Osteoblast (primary cell): Measurements from ENCODE around the gene SPRED2. TPM values are rescaled to one million over a fixed set of nuclear protein-coding genes. Genes with fewer than 3 reads are reported as not detected.

Source experiments
- DNase-seq: peaks from one replicate; pipeline ENCODE4 v3.0.0; 2011; ENCODE audit warnings: low spot score, mixed read lengths; ENCODE audit not compliant: insufficient read length; ENCODE audit errors: missing footprints
- H2AFZ ChIP-seq: 2 replicates; pipeline ENCODE4 v1.6.0; 2011; ENCODE audit warnings: mild to moderate bottlenecking, low read length
- H3K27ac ChIP-seq: 2 replicates; pipeline ENCODE4 v1.5.1; 2011; ENCODE audit warnings: mild to moderate bottlenecking, low read depth, low read length, moderate library complexity
- H3K27me3 ChIP-seq: 2 replicates; pipeline ENCODE4 v1.6.0; 2012; ENCODE audit warnings: mild to moderate bottlenecking, control low read depth, inconsistent platforms, low read length, moderate library complexity; ENCODE audit not compliant: insufficient read depth
- H3K36me3 ChIP-seq: 2 replicates; pipeline ENCODE4 v1.5.1; 2011; ENCODE audit warnings: mild to moderate bottlenecking, low read length, control low read depth, moderate library complexity; ENCODE audit not compliant: insufficient read depth
- H3K4me1 ChIP-seq: 2 replicates; pipeline ENCODE4 v1.5.1; 2011; ENCODE audit warnings: mild to moderate bottlenecking, low read length, control low read depth, moderate library complexity; ENCODE audit not compliant: insufficient read depth
- H3K4me2 ChIP-seq: 2 replicates; pipeline ENCODE4 v1.6.0; 2011; ENCODE audit warnings: mild to moderate bottlenecking, low read length; ENCODE audit not compliant: insufficient read depth
- H3K4me3 ChIP-seq: fragments of 200-600 bp; sonication (generic); 3 replicates; pipeline ENCODE4 v1.5.1; 2012; ENCODE audit warnings: mild to moderate bottlenecking, low read length, inconsistent platforms; ENCODE audit not compliant: insufficient read depth
- H3K79me2 ChIP-seq: 2 replicates; pipeline ENCODE4 v1.6.0; 2012; ENCODE audit warnings: mild to moderate bottlenecking, low read length, control low read depth, inconsistent platforms; ENCODE audit not compliant: insufficient read depth
- H3K9me3 ChIP-seq: 2 replicates; pipeline ENCODE4 v1.5.1; 2011; ENCODE audit warnings: low read depth, low read length, control low read depth
- H4K20me1 ChIP-seq: 2 replicates; pipeline ENCODE4 v1.6.0; 2012; ENCODE audit warnings: mild to moderate bottlenecking, low read length, control low read depth; ENCODE audit not compliant: insufficient read depth
- CTCF ChIP-seq: IDR thresholded peaks from 2 replicates; pipeline ENCODE4 v1.5.1; 2011; ENCODE audit warnings: mild to moderate bottlenecking, low read depth, low read length, moderate library complexity; ENCODE audit errors: extremely low read depth
- total RNA-seq: library from RNA; depleted of rRNA; stranded (reverse); fragments of >200 nt; gene quantifications from 2 replicates; pipeline ENCODE4 v1.2.3, GENCODE V29; 2012

SPRED2 gene
- total RNA-seq, 1 donor, result 17.4 TPM

- TF ChIP-seq CTCF, result no peak
- H3K79me2 ChIP-seq, result peaks cover 18% of the 10 kb centered on the region
- no peaks in the 10 kb centered on the region for H3K27me3 ChIP-seq
- no peaks in the 10 kb centered on the region for H3K9me3 ChIP-seq
- H3K4me2 ChIP-seq, result no peak overlapping the region
- no peak overlapping the region for H3K27ac ChIP-seq
- H3K4me1 ChIP-seq, result no peaks in the 10 kb centered on the region
- no peaks in the 10 kb centered on the region for H4K20me1 ChIP-seq
- no peak for DNase-seq
- H2AFZ ChIP-seq, result no peak overlapping the region
- peaks cover 40% of the 10 kb centered on the region for H3K36me3 ChIP-seq
- H3K4me3 ChIP-seq, result no peak overlapping the region
Measured at GRCh38 chr2:65334714-65335113, 97.7 kb downstream of the SPRED2 start.

- Histone ChIP-seq H3K27ac (no peak overlapping the region), H3K4me3 (no peak overlapping the region), H2AFZ (no peak overlapping the region), H3K79me2 (peaks cover 14% of the 10 kb centered on the region), H4K20me1 (no peaks in the 10 kb centered on the region), H3K9me3 (no peaks in the 10 kb centered on the region), H3K4me2 (no peak overlapping the region), H3K27me3 (no peaks in the 10 kb centered on the region), H3K4me1 (no peaks in the 10 kb centered on the region), H3K36me3 (peaks cover 53% of the 10 kb centered on the region)
- TF ChIP-seq CTCF, result no peak
- no peak for DNase-seq
Measured at GRCh38 chr2:65331336-65332025, 100.9 kb downstream of the SPRED2 start.

- no peak overlapping the region for H3K4me3 ChIP-seq
- peaks cover 10% of the 10 kb centered on the region for H3K79me2 ChIP-seq
- H3K27me3 ChIP-seq, result no peaks in the 10 kb centered on the region
- no peak overlapping the region for H3K4me2 ChIP-seq
- peaks cover 50% of the 10 kb centered on the region for H3K36me3 ChIP-seq
- no peak for DNase-seq
- no peaks in the 10 kb centered on the region for H3K9me3 ChIP-seq
- no peak for TF ChIP-seq CTCF
- no peaks in the 10 kb centered on the region for H3K4me1 ChIP-seq
- H2AFZ ChIP-seq, result no peak overlapping the region
- H4K20me1 ChIP-seq, result no peaks in the 10 kb centered on the region
- no peak overlapping the region for H3K27ac ChIP-seq
Measured at GRCh38 chr2:65329525-65329924, 102.9 kb downstream of the SPRED2 start.

- H3K79me2 ChIP-seq, result no peaks in the 10 kb centered on the region
- no peaks in the 10 kb centered on the region for H3K27me3 ChIP-seq
- peaks cover 2% of the 10 kb centered on the region for H3K4me1 ChIP-seq
- H2AFZ ChIP-seq, result no peak overlapping the region
- no peaks in the 10 kb centered on the region for H3K9me3 ChIP-seq
- H3K36me3 ChIP-seq, result peaks cover 26% of the 10 kb centered on the region
- H3K27ac ChIP-seq, result no peak overlapping the region
- DNase-seq, result no peak
- H3K4me2 ChIP-seq, result no peak overlapping the region
- TF ChIP-seq CTCF, result no peak
- H3K4me3 ChIP-seq, result no peak overlapping the region
- no peaks in the 10 kb centered on the region for H4K20me1 ChIP-seq
Measured at GRCh38 chr2:65326276-65326675, 106.1 kb downstream of the SPRED2 start.
